Endothelial cell of umbilical vein (primary cell): Measurements from ENCODE around the gene MTCH2. TPM values are rescaled to one million over a fixed set of nuclear protein-coding genes. Genes with fewer than 3 reads are reported as not detected.

Experiments
- BruUV-seq: library from RNA; stranded (reverse); fragments of 400-500 nt; replicated peaks from 2 replicates; lab custom pipeline; 2021; lab: Mats Ljungman, UMichigan
- CTCF ChIA-PET: fragments of 300-600, 350-600 bp; sonication (Branson Sonifier 250); formaldehyde crosslinking; loops from one replicate; lab custom pipeline; 2021; ENCODE audit warnings: antibody characterized with exemption, inconsistent platforms; lab: Charles Lee
- POLR2A ChIA-PET: fragments of 300-600, 350-600 bp; sonication (Branson Sonifier 250); formaldehyde crosslinking; loops from one replicate; lab custom pipeline; 2021; ENCODE audit warnings: antibody characterized with exemption, inconsistent platforms; lab: Charles Lee
- DNase-seq: peaks from one replicate; pipeline ENCODE4 v3.0.0-alpha.2; 2011; ENCODE audit warnings: low read depth, low spot score
- FAIRE-seq: peaks from 2 replicates; lab custom pipeline; 2011; peaks lifted over from hg19 to GRCh38; lab: Jason Lieb, UNC
- H2AFZ ChIP-seq: 2 replicates; pipeline ENCODE4 v1.6.0; 2012; ENCODE audit warnings: low read depth, low read length, control low read depth, inconsistent platforms
- H3K27ac ChIP-seq: 2 replicates; pipeline ENCODE4 v1.5.1; 2011; ENCODE audit warnings: low read depth, mild to moderate bottlenecking, control low read depth, low read length, moderate library complexity; ENCODE audit not compliant: insufficient read depth
- H3K27me3 ChIP-seq, 2 experiments: 2 replicates each; pipeline versions ENCODE4 v1.6.0 to v1.6.1; 2011; ENCODE audit warnings: low read length in 2 of 2, mixed read lengths in 1 of 2; ENCODE audit not compliant: control insufficient read depth in 2 of 2, insufficient read depth in 2 of 2
- H3K36me3 ChIP-seq, 2 experiments: 2 replicates in 1 of 2; 3 replicates in 1 of 2; pipeline ENCODE4 v1.5.1; 2011; ENCODE audit warnings: low read length in 2 of 2, mild to moderate bottlenecking in 1 of 2, moderate library complexity in 1 of 2; ENCODE audit not compliant: control insufficient read depth in 2 of 2, insufficient read depth in 2 of 2; ENCODE audit errors: extremely low read depth in 1 of 2
- H3K4me1 ChIP-seq: 3 replicates; pipeline ENCODE4 v1.5.1; 2011; ENCODE audit warnings: mild to moderate bottlenecking, low read length; ENCODE audit not compliant: control insufficient read depth, insufficient read depth; ENCODE audit errors: extremely low read depth
- H3K4me2 ChIP-seq: 2 replicates; pipeline ENCODE4 v1.6.1; 2011; ENCODE audit warnings: low read length, control low read depth, mixed read lengths; ENCODE audit not compliant: insufficient read depth
- H3K4me3 ChIP-seq, 3 experiments: fragments of 200-600 bp in 1 of 3; sonication (generic), shearing (Covaris generic) in 1 of 3; replicated peaks in 1 of 3; 2 replicates each; pipeline ENCODE4 v1.5.1; 2011 to 2016; ENCODE audit warnings: control low read depth in 3 of 3, low read length in 3 of 3, mild to moderate bottlenecking in 2 of 3, inconsistent platforms in 1 of 3, low read depth in 1 of 3, moderate library complexity in 1 of 3; ENCODE audit not compliant: insufficient read depth in 1 of 3
- H3K79me2 ChIP-seq: 2 replicates; pipeline ENCODE4 v1.6.0; 2012; ENCODE audit warnings: low read length, inconsistent platforms; ENCODE audit not compliant: control insufficient read depth, insufficient read depth
- H3K9ac ChIP-seq: replicated peaks from 2 replicates; pipeline ENCODE3; 2011; ENCODE audit warnings: low read length, control low read depth; ENCODE audit not compliant: insufficient read depth; ENCODE audit errors: extremely low read depth
- H3K9me1 ChIP-seq: replicated peaks from 3 replicates; pipeline ENCODE4 v1.6.0; 2011; ENCODE audit warnings: mild to moderate bottlenecking, low read length; ENCODE audit not compliant: control insufficient read depth, insufficient read depth; ENCODE audit errors: extremely low read depth
- H3K9me3 ChIP-seq: replicated peaks from 2 replicates; pipeline ENCODE4 v1.5.1; 2012; ENCODE audit warnings: low read length, inconsistent platforms; ENCODE audit not compliant: control insufficient read depth, insufficient read depth
- H4K20me1 ChIP-seq: replicated peaks from 2 replicates; pipeline ENCODE3; 2011; ENCODE audit warnings: mild to moderate bottlenecking, low read length; ENCODE audit not compliant: control insufficient read depth, insufficient read depth; ENCODE audit errors: extremely low read depth
- CTCF ChIP-seq, 2 donors: IDR thresholded peaks; 1 replicate in 1 of 2; 2 replicates in 1 of 2; pipeline ENCODE4 v1.5.1; 2011; ENCODE audit warnings: low read length in 2 of 2, mild to moderate bottlenecking in 2 of 2, moderate library complexity in 2 of 2, control low read depth in 1 of 2, inconsistent platforms in 1 of 2, low read depth in 1 of 2; ENCODE audit not compliant: insufficient read depth in 1 of 2; ENCODE audit errors: extremely low read depth in 1 of 2
- EZH2 ChIP-seq: IDR thresholded peaks from 2 replicates; pipeline ENCODE4 v1.6.1; 2012; ENCODE audit warnings: borderline replicate concordance, low read depth, mild to moderate bottlenecking, moderate library complexity, low read length, inconsistent platforms; ENCODE audit not compliant: severe bottlenecking
- FOS ChIP-seq: IDR thresholded peaks from 2 replicates; pipeline ENCODE4 v1.6.1; 2011; ENCODE audit warnings: mild to moderate bottlenecking, low read length, moderate library complexity, borderline replicate concordance; ENCODE audit not compliant: insufficient read depth
- GATA2 ChIP-seq: IDR thresholded peaks from 2 replicates; pipeline ENCODE4 v1.7.0; 2011; ENCODE audit warnings: low read depth, mild to moderate bottlenecking, moderate library complexity, mixed read lengths, low read length; ENCODE audit not compliant: insufficient read length, insufficient read depth
- JUN ChIP-seq: IDR thresholded peaks from 2 replicates; pipeline ENCODE4 v1.6.1; 2011; ENCODE audit warnings: borderline replicate concordance, low read depth; ENCODE audit not compliant: insufficient read length, insufficient read depth
- MYC ChIP-seq: IDR thresholded peaks from one replicate; pipeline ENCODE4 v1.6.1; 2011; ENCODE audit warnings: mild to moderate bottlenecking, low read depth, low read length
- POLR2A ChIP-seq: IDR thresholded peaks from 2 replicates; pipeline ENCODE4 v1.6.1; 2012; ENCODE audit warnings: low read depth, mild to moderate bottlenecking, control low read depth, low read length
- POLR2AphosphoS5 ChIP-seq: IDR thresholded peaks from 2 replicates; pipeline ENCODE4 v1.6.1; 2012; ENCODE audit warnings: low read depth, mild to moderate bottlenecking, control low read depth, low read length, moderate library complexity; ENCODE audit not compliant: insufficient read depth
- dilution Hi-C: fragments of 300-500 bp; cut with MboI; formaldehyde crosslinking; loops from one replicate; pipeline ENCODE4 v1.15.0; 2019; ENCODE audit warnings: low sequenced_read_pairs; ENCODE audit not compliant: extremely low pct_ligation_motif_present
- intact Hi-C: fragments of 100-400 bp; cut with micrococcal nuclease; formaldehyde crosslinking; loops from one replicate; pipeline ENCODE4 v1.10.0; 2022
- polyA plus RNA-seq, 4 experiments: library from polyadenylated mRNA; depleted of rRNA in 3 of 4; stranded (reverse) in 3 of 4; unstranded in 1 of 4; fragments of >200 nt; gene quantifications; 2 replicates each; pipeline versions ENCODE4 v1.2.1 to v1.2.3, GENCODE V29; 2011 to 2012; ENCODE audit warnings: missing spikeins in 1 of 4
- total RNA-seq: library from RNA; stranded (reverse); gene quantifications from 2 replicates; pipeline ENCODE4 v1.2.3, GENCODE V29; 2021

Gene MTCH2
- total and polyA plus RNA-seq, 2 donors (not counting 3 experiments of a cell fraction or from before 2014, with no cell fraction given), result 138 to 144 TPM

GRCh38 chr11:47649276-47649675 lies 6.9 kb upstream of the MTCH2 start:
- Histone ChIP-seq H3K9ac (no peak overlapping the region), H3K9me3 (no peaks in the 10 kb centered on the region), H3K36me3 (no peaks in the 10 kb centered on the region), H3K9me1 (no peaks in the 10 kb centered on the region), H3K4me1 (no peaks in the 10 kb centered on the region), H3K4me3 (no peak overlapping the region), H3K4me2 (no peak overlapping the region), H3K27me3 (peaks cover 0 to 1% of the 10 kb centered on the region in 2 experiments), H3K79me2 (no peaks in the 10 kb centered on the region), H2AFZ (no peak overlapping the region), H3K27ac (no peak overlapping the region), H4K20me1 (no peaks in the 10 kb centered on the region)
- BruUV-seq, result no TSS peak
- ChIA-PET CTCF (no interaction called here), POLR2A (no interaction called here)
- intact Hi-C loops (no loop called here), dilution Hi-C loops (no loop called here)
- TF ChIP-seq POLR2A (no peak), MYC (no peak), POLR2AphosphoS5 (no peak), JUN (no peak), EZH2 (no peak), GATA2 (no peak)
- no peak for DNase-seq
- no peak for FAIRE-seq

- POLR2A ChIA-PET, result no interaction called here
- Histone ChIP-seq H3K27ac (no peak overlapping the region), H3K9me1 (no peaks in the 10 kb centered on the region), H3K4me1 (peaks cover 10% of the 10 kb centered on the region), H3K4me2 (no peak overlapping the region), H3K79me2 (peaks cover 13% of the 10 kb centered on the region), H3K4me3 (no peak overlapping the region), H3K27me3 (no peaks in the 10 kb centered on the region), H2AFZ (no peak overlapping the region), H3K9me3 (no peaks in the 10 kb centered on the region), H3K36me3 (no peaks in the 10 kb centered on the region), H3K9ac (no peak overlapping the region), H4K20me1 (no peaks in the 10 kb centered on the region)
- DNase-seq (no peak), FAIRE-seq (no peak)
- CTCF ChIA-PET, result no interaction called here
- intact Hi-C loops (no loop called here), dilution Hi-C loops (no loop called here)
- no peak for TF ChIP-seq EZH2
- TF ChIP-seq CTCF (IDR thresholded peaks at IDR 0.05; ENCODE audit: extremely low read depth in 1 of 2, insufficient read depth in 1 of 2, low read depth in 1 of 2, low read length in 2 of 2), result no peak
- no peak for TF ChIP-seq FOS
- TF ChIP-seq POLR2A, result no peak
- no TSS peak for BruUV-seq
Observed at GRCh38 chr11:47646019-47646418, 3.7 kb upstream of the MTCH2 start.
